OCI-LY3 (cell line): ENCODE data around the gene SNX15.

Experiments
- H2AFZ ChIP-seq: fragments of 200-600, 300-600 bp; shearing (Covaris generic); 2 replicates; pipeline ENCODE4 v1.6.0; 2014; ENCODE audit warnings: antibody characterized with exemption, low read depth, low read length
- H3K27ac ChIP-seq: fragments of 200-600, 300-600 bp; sonication (generic); 2 replicates; pipeline ENCODE4 v1.5.1; 2014; ENCODE audit warnings: mild to moderate bottlenecking, low read length, moderate library complexity, mixed read lengths
- H3K27me3 ChIP-seq: fragments of 200-600, 300-600 bp; sonication (generic); 2 replicates; pipeline ENCODE4 v1.6.1; 2014; ENCODE audit warnings: low read depth, low read length, mixed read lengths
- H3K36me3 ChIP-seq: fragments of 200-600, 300-600 bp; sonication (generic); replicated peaks from 2 replicates; pipeline ENCODE3; 2014; ENCODE audit warnings: low read depth, low read length, mixed read lengths
- H3K4me1 ChIP-seq: fragments of 300-600, 200-600 bp; sonication (generic); 2 replicates; pipeline ENCODE4 v1.6.1; 2014; ENCODE audit warnings: low read length, mixed read lengths
- H3K4me2 ChIP-seq: fragments of 200-600, 300-600 bp; sonication (generic); 2 replicates; pipeline ENCODE4 v1.6.1; 2014; ENCODE audit warnings: low read length, mixed read lengths
- H3K4me3 ChIP-seq: fragments of 300-600, 200-600 bp; sonication (generic); 2 replicates; pipeline ENCODE4 v1.5.1; 2014; ENCODE audit warnings: antibody characterized with exemption, mild to moderate bottlenecking, low read length, moderate library complexity
- H3K79me2 ChIP-seq: fragments of 300-600, 200-600 bp; shearing (Covaris generic); 2 replicates; pipeline ENCODE4 v1.6.1; 2014; ENCODE audit warnings: mild to moderate bottlenecking, low read length, mixed read lengths
- H3K9ac ChIP-seq: fragments of 300-600, 200-600 bp; shearing (Covaris generic); 2 replicates; pipeline ENCODE4 v1.6.0; 2014; ENCODE audit warnings: mild to moderate bottlenecking, low read length, moderate library complexity
- H3K9me3 ChIP-seq: fragments of 200-600, 300-600 bp; shearing (Covaris generic); 2 replicates; pipeline ENCODE4 v1.6.1; 2014; ENCODE audit warnings: low read length, mixed read lengths; ENCODE audit not compliant: insufficient read depth
- H4K20me1 ChIP-seq: fragments of 200-600, 300-600 bp; sonication (generic); 2 replicates; pipeline ENCODE4 v1.6.1; 2016; ENCODE audit warnings: low read length, mixed read lengths; ENCODE audit not compliant: insufficient read depth
- EZH2phosphoT487 ChIP-seq: fragments of 200-600 bp; shearing (Covaris generic); IDR thresholded peaks from 2 replicates; pipeline ENCODE4 v1.6.1; 2018; ENCODE audit warnings: antibody characterized with exemption, mixed run types, low read depth
- TF ChIP-seq, protein P1 (sequence below): fragments of 200-600, 300-600 bp; sonication (generic); IDR thresholded peaks from 2 replicates; pipeline ENCODE4 v1.5.1; 2014; ENCODE audit warnings: antibody characterized with exemption, low read length, low read depth

SNX15 gene

DNA sequence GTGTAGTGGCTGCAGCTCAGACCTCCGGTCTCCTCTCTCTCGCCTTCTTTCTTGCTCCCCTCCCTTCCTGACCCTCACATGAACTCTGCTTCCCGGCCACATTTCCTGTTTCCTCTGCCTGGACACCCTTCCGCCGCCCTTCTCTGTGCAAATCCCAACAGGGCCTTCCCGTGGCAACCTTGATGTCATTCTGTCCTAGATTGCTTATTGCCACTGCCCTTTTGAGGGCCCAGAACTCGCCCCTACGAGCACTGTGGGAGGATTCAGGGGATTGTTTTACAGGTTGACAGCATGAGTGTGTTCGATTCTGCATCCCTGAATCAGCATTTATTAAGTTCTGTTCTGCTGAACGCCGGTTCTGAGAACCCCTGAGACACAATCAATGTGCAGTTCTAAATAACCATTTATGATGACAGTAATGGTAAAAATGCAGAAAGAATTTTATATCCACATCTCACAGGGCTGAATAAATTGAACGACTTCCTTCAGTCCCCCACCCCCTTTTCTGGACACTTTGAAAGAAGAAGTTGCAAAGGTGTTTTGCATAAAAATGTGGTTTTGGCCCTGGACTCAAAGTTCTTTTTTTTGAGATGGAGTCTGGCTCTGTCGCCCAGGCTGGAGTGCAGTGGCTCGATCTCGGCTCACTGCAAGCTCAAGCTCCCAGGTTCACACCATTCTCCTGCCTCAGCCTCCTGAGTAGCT lies 36.9 kb upstream of the SNX15 start:
- TF ChIP-seq EZH2phosphoT487 = no peak
- TF ChIP-seq, protein P1, sequence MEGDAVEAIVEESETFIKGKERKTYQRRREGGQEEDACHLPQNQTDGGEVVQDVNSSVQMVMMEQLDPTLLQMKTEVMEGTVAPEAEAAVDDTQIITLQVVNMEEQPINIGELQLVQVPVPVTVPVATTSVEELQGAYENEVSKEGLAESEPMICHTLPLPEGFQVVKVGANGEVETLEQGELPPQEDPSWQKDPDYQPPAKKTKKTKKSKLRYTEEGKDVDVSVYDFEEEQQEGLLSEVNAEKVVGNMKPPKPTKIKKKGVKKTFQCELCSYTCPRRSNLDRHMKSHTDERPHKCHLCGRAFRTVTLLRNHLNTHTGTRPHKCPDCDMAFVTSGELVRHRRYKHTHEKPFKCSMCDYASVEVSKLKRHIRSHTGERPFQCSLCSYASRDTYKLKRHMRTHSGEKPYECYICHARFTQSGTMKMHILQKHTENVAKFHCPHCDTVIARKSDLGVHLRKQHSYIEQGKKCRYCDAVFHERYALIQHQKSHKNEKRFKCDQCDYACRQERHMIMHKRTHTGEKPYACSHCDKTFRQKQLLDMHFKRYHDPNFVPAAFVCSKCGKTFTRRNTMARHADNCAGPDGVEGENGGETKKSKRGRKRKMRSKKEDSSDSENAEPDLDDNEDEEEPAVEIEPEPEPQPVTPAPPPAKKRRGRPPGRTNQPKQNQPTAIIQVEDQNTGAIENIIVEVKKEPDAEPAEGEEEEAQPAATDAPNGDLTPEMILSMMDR = no peak
- no peak overlapping the region for H3K27ac ChIP-seq
- no peaks in the 10 kb centered on the region for H3K9me3 ChIP-seq
- H3K27me3 ChIP-seq = peaks cover 7% of the 10 kb centered on the region; the same call in 1 of the 2 replicates
- H3K36me3 ChIP-seq = no peaks in the 10 kb centered on the region
- H3K4me2 ChIP-seq = peak overlapping the region; percentile 50
- no peaks in the 10 kb centered on the region for H3K79me2 ChIP-seq
- no peak overlapping the region; the same call in 1 of the 2 replicates for H3K9ac ChIP-seq
- H2AFZ ChIP-seq = peak overlapping the region; percentile 12
- no peaks in the 10 kb centered on the region for H4K20me1 ChIP-seq
- H3K4me3 ChIP-seq = peak overlapping the region; percentile 8; the same call in 1 of the 2 replicates
- peaks cover 21% of the 10 kb centered on the region for H3K4me1 ChIP-seq

DNA sequence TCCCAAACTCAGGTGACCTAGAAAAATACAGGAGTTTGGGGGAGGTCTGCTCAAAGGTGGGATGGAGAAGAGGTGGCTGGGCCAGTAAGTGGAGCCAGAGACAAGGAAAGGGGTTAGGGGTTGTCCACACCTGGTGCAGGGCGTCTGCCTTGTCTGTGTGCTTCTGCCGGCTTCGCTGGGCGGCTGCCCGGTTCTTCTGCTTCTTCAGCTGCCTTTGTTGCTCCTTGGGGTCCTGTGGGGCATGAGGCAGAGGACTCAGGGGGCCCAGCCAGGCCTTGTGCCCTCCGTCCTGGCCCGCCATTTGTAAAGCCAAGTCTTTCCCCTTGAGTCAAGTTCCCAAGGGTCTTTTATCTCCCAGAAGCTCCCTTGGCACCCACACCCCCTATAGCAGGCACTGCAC lies 32.9 kb upstream of the SNX15 start:
- H3K27me3 ChIP-seq = peaks cover 7% of the 10 kb centered on the region; the same call in 1 of the 2 replicates
- no peaks in the 10 kb centered on the region for H3K36me3 ChIP-seq
- H4K20me1 ChIP-seq = no peaks in the 10 kb centered on the region
- no peak overlapping the region for H3K27ac ChIP-seq
- H3K4me2 ChIP-seq = no peak overlapping the region
- H3K4me3 ChIP-seq = no peak overlapping the region
- H2AFZ ChIP-seq = no peak overlapping the region
- TF ChIP-seq, protein P1 = no peak
- TF ChIP-seq EZH2phosphoT487 = no peak
- H3K9me3 ChIP-seq = no peaks in the 10 kb centered on the region
- peaks cover 27% of the 10 kb centered on the region for H3K4me1 ChIP-seq
- H3K79me2 ChIP-seq = no peaks in the 10 kb centered on the region
- H3K9ac ChIP-seq = no peak overlapping the region

DNA sequence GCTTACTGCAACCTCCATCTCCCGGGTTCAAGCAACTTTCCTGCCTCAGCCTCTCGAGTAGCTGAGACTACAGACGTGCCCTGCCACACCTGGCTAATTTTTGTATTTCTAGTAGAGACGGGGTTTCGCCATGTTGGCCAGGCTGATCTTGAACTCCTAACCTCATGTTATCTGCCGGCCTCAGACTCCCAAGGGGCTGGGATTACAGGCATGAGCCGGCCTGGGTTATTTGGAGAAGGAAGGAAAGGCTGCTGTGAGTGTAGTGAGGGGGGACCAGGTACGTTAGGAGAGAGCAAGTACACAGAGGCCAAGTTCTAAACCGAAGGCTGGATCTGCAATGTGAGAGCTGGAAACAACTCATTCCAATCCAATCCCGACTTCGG lies 30.9 kb upstream of the SNX15 start:
- Histone ChIP-seq H3K79me2 (no peaks in the 10 kb centered on the region), H3K4me1 (peaks cover 12% of the 10 kb centered on the region), H3K9ac (no peak overlapping the region), H4K20me1 (no peaks in the 10 kb centered on the region), H3K27ac (no peak overlapping the region), H3K9me3 (no peaks in the 10 kb centered on the region), H3K4me2 (peak overlapping the region; percentile 48), H2AFZ (peak overlapping the region; percentile 48), H3K27me3 (peaks cover 7% of the 10 kb centered on the region; the same call in 1 of the 2 replicates), H3K4me3 (peak overlapping the region; percentile 25; the same call in 1 of the 2 replicates), H3K36me3 (no peaks in the 10 kb centered on the region)
- TF ChIP-seq, protein P1 = no peak
- TF ChIP-seq EZH2phosphoT487 = no peak

DNA sequence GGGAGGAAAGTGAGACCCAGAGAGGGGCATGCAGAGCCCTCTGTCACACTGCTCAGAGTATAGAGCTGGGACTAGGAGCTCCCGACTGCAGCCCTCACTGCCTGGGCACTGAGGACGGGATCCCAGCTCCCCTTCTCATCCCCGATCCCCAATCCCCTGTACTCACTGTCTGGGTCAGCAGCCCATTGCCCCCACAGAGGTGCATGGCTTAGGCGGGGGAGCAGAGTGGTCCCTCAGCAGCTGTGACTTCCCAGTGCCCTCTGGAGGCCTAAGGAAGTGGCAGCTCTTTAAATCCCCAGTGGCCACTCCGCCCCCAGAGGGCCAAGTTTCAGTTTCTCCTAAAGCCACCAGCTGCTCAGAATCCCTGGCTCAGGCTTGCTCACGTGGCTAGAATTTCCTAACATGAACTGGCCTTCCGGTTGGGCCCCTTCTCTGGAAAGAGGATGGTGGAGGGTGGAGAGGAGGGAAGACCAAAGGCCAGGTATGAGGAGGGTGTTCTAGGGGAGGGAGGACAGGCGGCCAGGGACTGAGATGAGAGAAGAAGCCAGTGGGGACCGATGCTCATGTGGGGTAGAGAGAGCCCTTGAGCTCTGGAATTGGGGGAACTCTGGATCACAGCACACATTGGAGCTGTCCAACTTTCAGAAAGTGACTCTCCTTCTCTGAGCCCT lies 30.4 kb upstream of the SNX15 start, which contains the start of gene BATF2:
TSS of gene BATF2 (minus strand) at position 262 of the 671 bp plus-strand sequence. CDS start at position 205, 57 bp downstream.
- no peak for TF ChIP-seq EZH2phosphoT487
- TF ChIP-seq, protein P1 = peak; percentile 53
- Histone ChIP-seq H3K36me3 (no peaks in the 10 kb centered on the region), H3K4me2 (peak within 1 kb of the TSS; percentile 48), H3K4me1 (peaks cover 10% of the 10 kb centered on the region), H3K79me2 (no peaks in the 10 kb centered on the region), H3K27me3 (peaks cover 7% of the 10 kb centered on the region; the same call in 1 of the 2 replicates), H3K9me3 (no peaks in the 10 kb centered on the region), H4K20me1 (no peaks in the 10 kb centered on the region), H2AFZ (peak within 1 kb of the TSS; percentile 48), H3K9ac (no peak within 1 kb of the TSS), H3K4me3 (peak within 1 kb of the TSS; percentile 25; the same call in 1 of the 2 replicates), H3K27ac (no peak within 1 kb of the TSS)
